Non-pigmented ciliary epithelial cell (primary cell): ENCODE data around the gene ZNF512B.
"Not testable (repeated sequence)": the region's sequence is repeated elsewhere in the genome, so short reads cannot be mapped to it uniquely, and the experiment has no call there.

Experiments used
- DNase-seq: peaks from one replicate; pipeline ENCODE4 v3.0.0-alpha.2; 2010; ENCODE audit warnings: low read depth

ZNF512B gene

GRCh38 chr20:63962426-63963347 lies 7.0 kb downstream of the ZNF512B start:
- DNase-seq, result no peak

- DNase-seq, result no peak
These were observed 7.9 kb downstream of the ZNF512B start for GRCh38 chr20:63961664-63962425.

GRCh38 chr20:63960654-63961621 lies 8.8 kb downstream of the ZNF512B start:
- not testable (repeated sequence) for DNase-seq

- DNase-seq, result no peak
These were observed 10.0 kb downstream of the ZNF512B start for GRCh38 chr20:63959699-63960075.

GRCh38 chr20:63958964-63959698 lies 10.6 kb downstream of the ZNF512B start:
- DNase-seq, result no peak

DNA sequence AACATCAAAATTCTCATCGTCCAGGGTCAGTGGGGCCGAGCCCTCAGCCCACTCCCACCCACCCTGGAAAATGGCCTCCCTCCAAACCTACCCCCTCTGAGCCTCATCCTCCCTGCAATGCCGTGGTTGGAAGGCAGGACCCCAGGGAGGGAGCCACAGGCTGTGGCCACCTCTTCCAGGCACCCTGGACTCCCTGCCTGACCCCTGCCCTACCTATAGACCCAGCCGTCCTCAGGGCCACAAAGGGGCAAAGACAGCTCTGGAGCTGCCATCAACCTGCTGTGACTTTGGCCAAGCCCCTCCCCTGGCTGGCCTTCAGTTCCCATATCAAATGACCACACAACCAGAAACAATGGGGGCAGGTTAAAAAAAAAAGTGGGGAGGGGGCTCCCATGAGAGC lies 11.3 kb downstream of the ZNF512B start:
- no peak for DNase-seq

DNA sequence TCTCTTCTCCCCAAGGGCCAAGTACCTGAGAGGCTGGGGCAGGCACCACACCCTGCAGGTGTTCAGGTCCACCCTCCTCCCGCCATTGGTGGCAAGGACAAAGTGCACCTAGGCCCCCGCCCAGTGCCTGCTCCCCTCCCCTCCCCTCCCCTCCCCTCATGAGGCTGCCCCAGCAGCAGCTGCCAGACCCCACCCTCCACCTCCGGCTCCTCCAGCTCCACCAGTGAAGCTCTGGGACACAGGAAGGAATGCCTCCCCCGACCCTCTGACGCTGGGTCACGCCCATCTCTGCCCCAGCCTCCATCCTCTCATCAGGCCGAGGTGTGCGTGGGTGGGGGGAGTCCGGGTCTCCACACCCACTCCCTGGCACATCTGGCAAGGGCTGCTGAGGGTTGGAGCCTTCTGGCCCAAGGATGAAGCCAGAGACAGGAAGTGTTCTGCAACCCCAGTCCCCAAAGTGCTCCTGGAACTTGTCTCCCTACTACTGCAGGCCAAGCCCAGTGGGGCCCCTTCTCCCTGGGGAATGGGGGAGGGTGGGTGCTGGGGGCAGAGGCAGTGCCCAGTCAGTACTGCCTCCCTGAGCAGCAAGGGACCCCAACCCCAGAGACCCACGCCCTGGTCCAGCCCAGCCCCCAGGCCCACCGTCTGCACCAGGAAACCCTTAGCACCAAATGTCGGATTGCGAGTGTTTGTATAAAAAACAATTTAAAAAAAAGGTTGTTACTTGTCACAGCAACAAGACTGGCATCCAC lies 11.9 kb downstream of the ZNF512B start:
- no peak for DNase-seq

GRCh38 chr20:63957004-63957689 lies 12.6 kb downstream of the ZNF512B start:
- DNase-seq, result no peak

DNA sequence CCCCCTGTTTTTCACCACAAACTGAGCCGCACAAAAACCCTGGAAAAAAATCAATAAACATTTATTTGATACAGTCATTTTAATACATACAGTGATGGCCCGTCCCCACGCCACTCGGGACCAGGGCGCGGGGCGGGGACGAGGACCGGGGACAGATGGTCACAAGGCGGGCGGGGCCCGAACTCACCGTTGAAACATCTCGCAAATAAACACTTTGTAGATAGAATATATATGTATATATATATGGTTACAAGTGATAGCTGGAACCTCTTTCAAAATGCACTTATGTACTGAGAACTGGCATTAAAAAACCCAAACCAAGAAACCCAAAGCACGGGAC lies 13.1 kb downstream of the ZNF512B start:
- no peak for DNase-seq

DNA sequence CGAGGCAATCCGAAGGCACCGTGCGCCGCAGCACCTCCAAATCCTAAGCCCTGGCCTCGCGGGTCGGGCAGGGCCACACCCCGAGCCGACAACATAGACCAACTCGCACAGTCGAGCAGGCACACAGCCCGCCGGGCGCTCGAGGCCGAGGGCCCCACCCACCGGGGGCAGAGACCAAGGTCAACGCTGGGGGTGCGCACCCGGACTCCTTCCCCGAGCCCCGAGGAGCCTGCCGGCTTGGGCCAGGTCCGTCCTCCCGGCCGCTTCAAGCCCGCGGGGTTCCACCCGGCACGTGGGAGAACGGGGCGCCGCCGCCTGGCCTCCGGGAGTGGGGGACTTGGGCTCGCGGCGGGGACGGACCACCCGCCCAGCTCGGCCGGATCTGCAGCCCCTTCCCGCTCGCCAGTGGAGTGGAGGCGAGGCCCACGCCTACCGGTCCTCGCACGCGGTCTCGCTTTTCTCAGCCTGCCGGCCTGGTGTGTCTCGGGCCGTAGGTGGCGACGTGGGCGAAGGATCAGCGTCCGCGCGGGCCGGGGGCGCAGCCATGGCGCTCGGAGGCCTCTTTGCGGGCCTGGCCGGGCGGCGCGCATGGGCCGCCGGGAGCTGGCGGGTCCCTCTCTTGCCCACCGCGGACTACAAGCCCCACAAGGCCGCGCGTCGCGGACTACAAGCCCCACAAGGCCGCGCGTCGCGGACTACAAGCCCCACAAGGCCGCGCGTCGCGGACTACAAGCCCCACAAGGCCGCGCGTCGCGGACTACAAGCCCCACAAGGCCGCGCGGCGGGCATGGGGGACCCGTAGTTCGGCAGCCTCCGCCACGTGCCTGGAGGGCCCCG lies 13.7 kb downstream of the ZNF512B start, which contains the start of gene UCKL1:
UCKL1 (minus strand) TSS at position 590 of the 837 bp plus-strand sequence; CDS start at position 546, 44 bp downstream.
- DNase-seq, result peak; percentile 51

DNA sequence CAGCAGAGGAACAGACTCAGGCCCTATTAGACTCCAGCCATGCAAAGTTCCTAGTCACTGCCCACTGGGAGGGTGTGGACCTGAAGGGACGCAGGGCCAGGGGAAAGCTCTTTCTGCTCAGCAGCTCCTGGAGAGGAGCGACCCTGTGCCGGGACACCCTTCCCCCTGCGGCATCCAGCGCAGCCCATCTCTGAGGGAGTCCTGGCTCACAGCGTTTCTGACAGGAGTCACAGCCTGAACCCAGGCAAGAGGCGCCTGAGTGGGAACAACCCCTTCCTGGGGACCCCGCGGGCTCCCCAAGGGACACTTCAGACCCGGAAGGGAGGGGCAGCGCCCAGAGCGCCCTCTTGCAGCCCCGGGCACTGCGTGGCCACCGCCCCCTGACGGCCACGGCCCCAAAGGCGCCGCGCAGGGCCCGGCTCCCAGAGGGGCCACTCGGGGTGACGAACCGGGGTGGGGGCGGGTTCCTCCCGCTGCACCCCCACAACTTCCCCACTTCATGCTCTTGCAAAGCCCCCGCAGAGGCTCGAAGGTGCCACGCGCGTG lies 14.4 kb downstream of the ZNF512B start:
- no peak for DNase-seq

DNA sequence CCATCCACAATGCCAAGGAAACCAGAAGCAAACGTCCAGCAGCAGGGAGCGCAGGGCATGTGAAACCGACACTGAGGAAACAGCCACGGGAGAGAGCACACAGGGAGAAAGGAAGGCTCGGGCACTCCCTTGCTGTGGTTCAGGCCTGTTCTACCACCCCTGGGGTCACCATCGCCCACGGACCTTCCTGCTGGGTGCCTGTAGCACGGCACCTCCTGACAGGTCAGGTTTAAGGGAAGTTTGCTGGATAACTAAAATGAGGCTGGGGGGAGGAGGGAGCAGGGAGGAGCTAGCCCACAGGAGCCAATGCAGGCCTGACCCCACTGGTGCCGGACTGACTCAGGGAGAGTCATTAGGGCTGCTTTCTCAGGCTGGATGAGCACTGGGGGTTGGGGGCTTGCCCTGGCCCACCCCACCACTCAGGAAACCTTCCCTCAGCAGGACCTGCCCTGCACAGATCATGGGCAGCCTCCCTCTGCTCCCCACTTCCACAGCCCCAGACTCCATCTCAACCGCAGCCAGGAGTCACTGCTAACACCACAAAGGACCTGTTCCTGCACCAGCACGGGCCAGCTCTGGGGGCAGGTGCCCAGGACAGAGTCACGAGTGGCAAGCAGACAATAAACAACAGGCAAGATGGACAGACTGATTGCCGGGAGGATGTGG lies 15.8 kb downstream of the ZNF512B start:
- no peak for DNase-seq

- DNase-seq, result no peak
These were observed 17.0 kb downstream of the ZNF512B start for GRCh38 chr20:63952769-63953168.

DNA sequence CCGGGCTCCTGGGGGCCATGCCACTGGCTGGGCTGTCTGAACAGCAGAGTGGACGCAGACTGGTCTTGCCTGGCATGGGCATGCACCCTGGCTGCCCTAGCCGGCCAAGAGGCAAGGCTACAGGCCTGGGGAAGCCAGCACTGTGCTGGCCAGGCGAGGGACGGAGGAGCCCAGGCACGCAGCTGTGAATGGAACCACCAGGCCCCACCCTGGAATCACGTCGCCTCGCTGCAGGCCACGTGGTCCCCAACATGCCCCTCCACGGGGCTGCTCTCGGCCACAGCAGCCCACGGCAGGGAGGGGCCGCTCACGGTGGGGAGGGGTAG lies 17.6 kb downstream of the ZNF512B start:
- DNase-seq, result no peak

DNA sequence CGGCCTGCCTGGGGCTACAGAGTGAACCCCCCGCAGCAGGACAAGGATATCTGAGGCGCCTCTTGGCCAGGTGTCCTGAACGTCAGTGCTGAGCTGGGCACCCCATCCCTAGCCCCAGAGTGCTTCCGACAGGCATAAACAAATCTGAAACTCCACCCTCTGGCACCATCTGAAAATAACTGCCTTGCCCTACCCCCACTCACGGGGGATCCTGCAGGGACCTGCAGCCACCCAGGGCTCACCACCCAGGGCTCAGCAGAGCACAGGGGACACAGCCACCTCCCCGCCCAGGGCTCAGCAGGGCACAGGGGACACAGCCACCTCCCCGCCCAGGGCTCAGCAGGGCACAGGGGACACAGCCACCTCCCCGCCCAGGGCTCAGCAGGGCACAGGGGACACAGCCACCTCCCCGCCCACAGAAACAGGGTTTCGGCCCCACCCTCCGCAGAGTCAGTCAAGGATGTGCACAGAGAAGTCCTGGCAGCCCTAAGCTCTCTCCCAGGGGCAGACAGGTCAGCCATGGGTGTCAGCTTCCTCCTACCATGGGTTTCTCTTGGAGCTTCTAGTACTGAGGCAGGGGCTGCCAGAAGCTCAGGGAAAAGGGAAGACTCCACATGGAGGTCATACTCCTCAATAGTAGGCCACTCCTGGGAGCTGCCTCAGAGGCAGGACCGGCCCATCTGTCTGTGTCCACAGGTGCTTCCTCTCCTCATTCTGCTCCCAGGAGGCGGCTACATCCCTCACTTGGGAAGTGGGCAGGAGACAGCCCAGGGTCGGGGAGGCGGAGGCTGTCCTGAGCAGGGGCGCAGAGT lies 18.1 kb downstream of the ZNF512B start:
- DNase-seq, result no peak

- DNase-seq, result no peak
These were observed 18.9 kb downstream of the ZNF512B start for GRCh38 chr20:63950701-63951397.
